ENCODE measurements around the gene ROR2. TPM values are rescaled to one million over a fixed set of nuclear protein-coding genes. Genes with fewer than 3 reads are reported as not detected.

The ROR2 gene
- total and polyA plus RNA-seq, 2 of the 13 experiments (the other 11 are each of a cell fraction or from before 2014, with no cell fraction given), result not detected

GRCh38 chr9:91953718-91954117 is 3.7 kb upstream of the ROR2 start:
- CTCF ChIA-PET (ENCODE audit: low intra/inter-chr PET ratio, low total read pairs), result no interaction called here
- H3K27me3 ChIP-seq (ENCODE audit: control insufficient read depth in 1 of 2, insufficient read depth in 2 of 2, low read length in 2 of 2), result peaks cover 4 to 26% of the 10 kb centered on the region in 2 experiments
- H3K4me3 ChIP-seq (replicated peaks in 1 of 3; ENCODE audit: insufficient read depth in 1 of 3, low read depth in 2 of 3, low read length in 3 of 3), result no peak overlapping the region
- no peak overlapping the region for H3K9ac ChIP-seq (ENCODE audit: insufficient read depth, low read depth, low read length)
- no peak for ATAC-seq
- no peaks in the 10 kb centered on the region for H3K79me2 ChIP-seq (ENCODE audit: insufficient read depth, low read length)
- no peaks in the 10 kb centered on the region for H4K20me1 ChIP-seq (ENCODE audit: insufficient read depth, low read length)
- DNase-seq (ENCODE audit: low spot score), result no peak
- intact Hi-C loops (cut with micrococcal nuclease; ENCODE audit: unreplicated experiment) (loop anchor here (2.0 kb wide), 1 partner anchor 75 kb away; no protein-coding TSS in a partner anchor), in situ Hi-C loops (cut with HindIII; ENCODE audit: extremely low pct_ligation_motif_present, low pct_unique_long_range_greater_than_20kb) (no loop called here)
- no peak overlapping the region for H3K27ac ChIP-seq (ENCODE audit: extremely low read length, insufficient read depth, low read length)
- H3K4me2 ChIP-seq (ENCODE audit: low read depth, low read length), result no peak overlapping the region
- 27% methylated on average over 6 of the region's 6 CpGs for WGBS (ENCODE audit: low lambda C conversion rate)
- H2AFZ ChIP-seq (ENCODE audit: low read length), result no peak overlapping the region
- no peaks in the 10 kb centered on the region for H3K9me3 ChIP-seq (ENCODE audit: low read length)
- FAIRE-seq, result no peak
- H3K4me1 ChIP-seq (ENCODE audit: insufficient read depth, low read length), result no peaks in the 10 kb centered on the region
- no TSS peak for BruUV-seq (replicated peaks)
- TF ChIP-seq AKAP8 (CRISPR knock-in tag; IDR thresholded peaks at IDR 0.05), result no peak
- no peak for TF ChIP-seq ZNF225 (CRISPR knock-in tag; IDR thresholded peaks at IDR 0.05)
- TF ChIP-seq ATF7 (IDR thresholded peaks at IDR 0.05), result no peak
- no peak for TF ChIP-seq ATF7 (CRISPR knock-in tag; IDR thresholded peaks at IDR 0.05)
- no peak for TF ChIP-seq ZNF232 (CRISPR knock-in tag; IDR thresholded peaks at IDR 0.05; ENCODE audit: borderline replicate concordance)
- no peak for TF ChIP-seq ARID4A (CRISPR knock-in tag; IDR thresholded peaks at IDR 0.05; ENCODE audit: borderline replicate concordance)
- TF ChIP-seq NR2F1 (CRISPR knock-in tag; IDR thresholded peaks at IDR 0.05), result no peak
- no peak for TF ChIP-seq TBP (CRISPR knock-in tag; IDR thresholded peaks at IDR 0.05)
- no peak for TF ChIP-seq ZHX1 (CRISPR knock-in tag; IDR thresholded peaks at IDR 0.05; ENCODE audit: low read depth)
- no peak for TF ChIP-seq JUND (CRISPR knock-in tag; IDR thresholded peaks at IDR 0.05)
- no peak for TF ChIP-seq KLF12 (CRISPR knock-in tag; IDR thresholded peaks at IDR 0.05; ENCODE audit: borderline replicate concordance)
- H3K36me3 ChIP-seq (replicated peaks in 1 of 2; ENCODE audit: control insufficient read depth in 1 of 2, insufficient read depth in 2 of 2, low read length in 2 of 2), result no peaks in the 10 kb centered on the region
- POLR2A ChIA-PET, result no interaction called here
